Measurements from ENCODE around the gene SYTL5. TPM values are rescaled to one million over a fixed set of nuclear protein-coding genes. Genes with fewer than 3 reads are reported as not detected.

The SYTL5 gene
- total and polyA plus RNA-seq, 2 of the 4 experiments (the other 2 are of a cell fraction): 0.19 to 0.54 TPM

DNA sequence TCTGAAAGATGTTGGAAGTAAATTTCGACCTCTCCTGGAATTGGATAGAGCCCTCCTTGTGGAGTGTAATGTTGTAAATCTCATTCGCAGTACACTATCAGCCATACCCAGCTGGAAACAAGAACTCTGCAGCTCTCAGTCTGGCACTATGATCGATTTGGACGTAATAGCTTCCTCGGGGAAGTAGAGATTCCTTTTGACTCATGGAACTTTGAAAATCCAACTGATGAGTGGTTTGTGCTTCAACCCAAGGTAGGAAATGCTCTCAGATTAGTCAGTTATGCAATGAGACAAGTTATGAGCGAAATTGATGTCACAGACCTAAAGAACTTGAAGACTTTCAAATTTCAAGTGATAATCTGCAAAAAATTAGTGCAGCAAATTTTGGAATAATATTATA, 103.9 kb downstream of the SYTL5 start:
- Histone ChIP-seq H2AFZ (replicated peaks; ENCODE audit: low read length, poor library complexity) (no peak overlapping the region), H3K27me3 (ENCODE audit: control insufficient read depth, insufficient read depth, low read length) (no peaks in the 10 kb centered on the region; the same call in 1 of the 2 replicates), H3K9me1 (ENCODE audit: insufficient read depth, low read length) (no peaks in the 10 kb centered on the region), H3K9ac (ENCODE audit: low read depth, low read length) (no peak overlapping the region), H3K4me1 (ENCODE audit: control insufficient read depth, insufficient read depth, low read length) (no peaks in the 10 kb centered on the region), H3K14ac (replicated peaks; ENCODE audit: low read depth, low read length) (no peak overlapping the region), H3K18ac (ENCODE audit: low read depth, low read length) (no peak overlapping the region), H3K4ac (ENCODE audit: low read depth, low read length) (no peak overlapping the region), H4K20me1 (ENCODE audit: insufficient read depth, low read length) (no peaks in the 10 kb centered on the region), H3K27ac (ENCODE audit: insufficient read depth, low read length) (no peak overlapping the region), H2BK120ac (ENCODE audit: low read depth, low read length) (no peak overlapping the region), H4K91ac (ENCODE audit: insufficient read depth, low read depth, low read length) (no peak overlapping the region), H2AK5ac (ENCODE audit: low read depth, low read length) (no peak overlapping the region), H3K9me3 (ENCODE audit: control insufficient read depth, insufficient read depth, low read length) (no peaks in the 10 kb centered on the region), H2BK20ac (ENCODE audit: low read depth, low read length) (no peak overlapping the region), H2AK9ac (replicated peaks; ENCODE audit: low read depth, low read length, poor library complexity) (no peak overlapping the region), H3K36me3 (ENCODE audit: control insufficient read depth, insufficient read depth, low read length) (no peaks in the 10 kb centered on the region), H3K4me3 (ENCODE audit: insufficient read depth, low read depth, low read length) (no peak overlapping the region), H4K8ac (ENCODE audit: low read depth in 2 of 2, low read length in 2 of 2) (no peak overlapping the region), H3K4me2 (ENCODE audit: low read depth, low read length) (no peak overlapping the region), H3K79me1 (ENCODE audit: low read depth in 1 of 2, low read length in 2 of 2) (no peaks in the 10 kb centered on the region), H3K23ac (ENCODE audit: low read depth, low read length) (no peak overlapping the region), H3K56ac (ENCODE audit: extremely low read depth, insufficient read depth, low read length) (no peak overlapping the region), H4K5ac (ENCODE audit: low read depth, low read length) (no peak overlapping the region), H2BK5ac (ENCODE audit: low read depth, low read length, poor library complexity, severe bottlenecking) (no peak overlapping the region), H2BK15ac (ENCODE audit: low read depth, low read length) (no peak overlapping the region)
- DNase-seq (peak; percentile 45), ATAC-seq (ENCODE audit: low read depth) (no peak)
- ChIA-PET POLR2A (ENCODE audit: unreplicated experiment) (no interaction called here), CTCF (no interaction called here)
- WGBS, 2 experiments (ENCODE audit: extremely low coverage in 2 of 2, insufficient read length in 1 of 2): 20% methylated on average over 2 of the region's 6 CpGs; no CpG with 5 or more reads in 1 of the 2 experiments
- in situ Hi-C loops (cut with MboI; ENCODE audit: low sequenced_read_pairs) (no loop called here), dilution Hi-C loops (cut with HindIII; ENCODE audit: low sequenced_read_pairs, unreplicated experiment) (no loop called here), intact Hi-C loops (cut with micrococcal nuclease) (no loop called here)
- TF ChIP-seq MAZ (IDR thresholded peaks at IDR 0.05; ENCODE audit: borderline replicate concordance, low read depth, low read length): no peak
- TF ChIP-seq CTCF (conservative IDR thresholded peaks at IDR 0.05; ENCODE audit: low read depth, low read length): no peak
- TF ChIP-seq RCOR1 (IDR thresholded peaks at IDR 0.05; ENCODE audit: insufficient replicate concordance, low read length): no peak
- TF ChIP-seq CEBPB (IDR thresholded peaks at IDR 0.05; ENCODE audit: low read depth, low read length): no peak
- TF ChIP-seq RAD21 (IDR thresholded peaks at IDR 0.05; ENCODE audit: low read length): no peak
- no peak for TF ChIP-seq BHLHE40 (IDR thresholded peaks at IDR 0.05; ENCODE audit: low read depth, low read length)
- TF ChIP-seq MAFK (IDR thresholded peaks at IDR 0.05; ENCODE audit: low read depth, low read length): no peak
- no peak for TF ChIP-seq MXI1 (IDR thresholded peaks at IDR 0.05; ENCODE audit: borderline replicate concordance, low read depth, low read length)
- TF ChIP-seq ELK1 (IDR thresholded peaks at IDR 0.05; ENCODE audit: borderline replicate concordance, low read depth, low read length): no peak
- TF ChIP-seq CHD1 (IDR thresholded peaks at IDR 0.05; ENCODE audit: low read depth, low read length): no peak
- no peak for TF ChIP-seq FOS (IDR thresholded peaks at IDR 0.05; ENCODE audit: low read depth, low read length)
- TF ChIP-seq NFE2L2 (IDR thresholded peaks at IDR 0.05; ENCODE audit: low read depth, low read length): no peak
- TF ChIP-seq RFX5 (IDR thresholded peaks at IDR 0.05; ENCODE audit: low read depth, low read length): no peak
- TF ChIP-seq, protein P1, sequence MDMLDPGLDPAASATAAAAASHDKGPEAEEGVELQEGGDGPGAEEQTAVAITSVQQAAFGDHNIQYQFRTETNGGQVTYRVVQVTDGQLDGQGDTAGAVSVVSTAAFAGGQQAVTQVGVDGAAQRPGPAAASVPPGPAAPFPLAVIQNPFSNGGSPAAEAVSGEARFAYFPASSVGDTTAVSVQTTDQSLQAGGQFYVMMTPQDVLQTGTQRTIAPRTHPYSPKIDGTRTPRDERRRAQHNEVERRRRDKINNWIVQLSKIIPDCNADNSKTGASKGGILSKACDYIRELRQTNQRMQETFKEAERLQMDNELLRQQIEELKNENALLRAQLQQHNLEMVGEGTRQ (IDR thresholded peaks at IDR 0.05; ENCODE audit: low read depth, low read length): no peak
- no peak for TF ChIP-seq POLR2A (IDR thresholded peaks at IDR 0.05; ENCODE audit: low read depth, low read length)
- TF ChIP-seq SMC3 (IDR thresholded peaks at IDR 0.05; ENCODE audit: low read depth, low read length): no peak
- no TSS peak for BruUV-seq (replicated peaks)

Data from IMR-90 (cell line).